COR-L47 (cell line): ENCODE results near the gene CLEC2D.
"Not testable (repeated sequence)": the region's sequence is repeated elsewhere in the genome, so short reads cannot be mapped to it uniquely, and the experiment has no call there.

Experiments used
- DNase-seq: peaks from one replicate; lab custom pipeline; 2025; lab: John Stamatoyannopoulos, UW

The CLEC2D gene

GRCh38 chr12:9660046-9660445, 9.5 kb upstream of the CLEC2D start:
- no peak for DNase-seq

- no peak for DNase-seq
These were observed 7.8 kb upstream of the CLEC2D start for GRCh38 chr12:9661720-9662119.

- no peak for DNase-seq
These were observed 7.0 kb upstream of the CLEC2D start for GRCh38 chr12:9662488-9662887.

GRCh38 chr12:9667403-9668160, 1.9 kb upstream of the CLEC2D start:
- no peak for DNase-seq

- DNase-seq, result no peak
These were observed 1.1 kb upstream of the CLEC2D start for GRCh38 chr12:9668161-9669018.

GRCh38 chr12:9669019-9669326, 540 bp upstream of the CLEC2D start:
- no peak for DNase-seq

- DNase-seq, result not testable (repeated sequence)
These were observed 2.8 kb downstream of the CLEC2D start for GRCh38 chr12:9672340-9672739.

- DNase-seq, result no peak
These were observed 4.1 kb downstream of the CLEC2D start for GRCh38 chr12:9673404-9674225.

GRCh38 chr12:9674226-9674590, 4.7 kb downstream of the CLEC2D start:
- no peak for DNase-seq

- DNase-seq, result not testable (repeated sequence)
These were observed 13.0 kb downstream of the CLEC2D start for GRCh38 chr12:9682508-9682907.

- not testable (repeated sequence) for DNase-seq
These were observed 13.4 kb downstream of the CLEC2D start for GRCh38 chr12:9682949-9683348.

GRCh38 chr12:9685366-9685765, 15.9 kb downstream of the CLEC2D start:
- not testable (repeated sequence) for DNase-seq

GRCh38 chr12:9685915-9686314, 16.4 kb downstream of the CLEC2D start:
- no peak for DNase-seq

- no peak for DNase-seq
These were observed 17.7 kb downstream of the CLEC2D start for GRCh38 chr12:9687228-9687627.

GRCh38 chr12:9692909-9693308, 23.4 kb downstream of the CLEC2D start:
- no peak for DNase-seq

- DNase-seq, result no peak
These were observed 24.7 kb downstream of the CLEC2D start for GRCh38 chr12:9694241-9694640.

GRCh38 chr12:9695150-9695549, 25.6 kb downstream of the CLEC2D start:
- not testable (repeated sequence) for DNase-seq

- DNase-seq, result not testable (repeated sequence)
These were observed 26.1 kb downstream of the CLEC2D start for GRCh38 chr12:9695661-9696060.

- no peak for DNase-seq
These were observed 28.1 kb downstream of the CLEC2D start for GRCh38 chr12:9697619-9698018.

GRCh38 chr12:9698681-9699080, 29.2 kb downstream of the CLEC2D start:
- no peak for DNase-seq

GRCh38 chr12:9699269-9699897, 29.9 kb downstream of the CLEC2D start:
- DNase-seq, result no peak
